Neural progenitor cell (in vitro differentiated cells): ENCODE measurements around the gene ZIM2. TPM values are rescaled to one million over a fixed set of nuclear protein-coding genes. Genes with fewer than 3 reads are reported as not detected.

Experiments
- DNase-seq: peaks from one replicate; pipeline ENCODE4 v3.0.0-alpha.2; 2016; ENCODE audit warnings: low spot score
- H2AFZ ChIP-seq: fragments of 200-600 bp; sonication (generic); replicated peaks from 2 replicates; pipeline ENCODE4 v1.6.1; 2016; ENCODE audit warnings: antibody characterized with exemption
- H3F3A ChIP-seq: fragments of 200-600 bp; sonication (generic); 2 replicates; pipeline ENCODE4 v1.6.1; 2016; ENCODE audit warnings: antibody characterized with exemption, low read depth
- H3K27ac ChIP-seq: fragments of 200-600 bp; sonication (generic); 2 replicates; pipeline ENCODE4 v1.5.1; 2016; ENCODE audit warnings: mild to moderate bottlenecking
- H3K27me3 ChIP-seq: fragments of 200-600 bp; sonication (generic); 2 replicates; pipeline ENCODE4 v1.6.1; 2016; ENCODE audit warnings: mild to moderate bottlenecking, moderate library complexity
- H3K36me3 ChIP-seq: fragments of 200-600 bp; sonication (generic); 2 replicates; pipeline ENCODE4 v1.5.1; 2016
- H3K4me1 ChIP-seq: fragments of 200-600 bp; sonication (generic); 2 replicates; pipeline ENCODE4 v1.6.1; 2016; ENCODE audit warnings: mixed run types
- H3K4me2 ChIP-seq: fragments of 200-600 bp; sonication (generic); 2 replicates; pipeline ENCODE4 v1.6.1; 2016
- H3K4me3 ChIP-seq: fragments of 200-600 bp; sonication (generic); 2 replicates; pipeline ENCODE4 v1.5.1; 2016
- H3K79me2 ChIP-seq: fragments of 200-600 bp; sonication (generic); 2 replicates; pipeline ENCODE4 v1.6.1; 2016; ENCODE audit warnings: low read depth
- H3K9ac ChIP-seq: fragments of 200-600 bp; sonication (generic); 2 replicates; pipeline ENCODE4 v1.6.1; 2016
- H3K9me3 ChIP-seq: fragments of 200-600 bp; sonication (generic); 2 replicates; pipeline ENCODE4 v1.5.1; 2016; ENCODE audit warnings: low read depth
- H4K20me1 ChIP-seq: fragments of 200-600 bp; sonication (generic); 2 replicates; pipeline ENCODE4 v1.6.1; 2016; ENCODE audit warnings: low read depth
- H3K27ac Mint-ChIP-seq: 3 replicates; pipeline ENCODE4 v1.8.0; 2021; ENCODE audit warnings: mixed read lengths
- H3K27me3 Mint-ChIP-seq: 2 replicates; pipeline ENCODE4 v1.8.0; 2022; ENCODE audit warnings: low read depth, mild to moderate bottlenecking, inconsistent platforms, moderate library complexity, mixed read lengths; ENCODE audit not compliant: insufficient read depth
- H3K36me3 Mint-ChIP-seq: 3 replicates; pipeline ENCODE4 v1.8.0; 2021; ENCODE audit warnings: mixed read lengths
- H3K4me1 Mint-ChIP-seq: 3 replicates; pipeline ENCODE4 v1.8.0; 2021; ENCODE audit warnings: mixed read lengths
- H3K4me3 Mint-ChIP-seq: 3 replicates; pipeline ENCODE4 v1.8.0; 2021; ENCODE audit warnings: mild to moderate bottlenecking, moderate library complexity, mixed read lengths
- H3K9me3 Mint-ChIP-seq: 3 replicates; pipeline ENCODE4 v1.8.0; 2020; ENCODE audit warnings: mixed read lengths
- CTCF ChIP-seq: fragments of 200-600 bp; sonication (generic); IDR thresholded peaks from 2 replicates; pipeline ENCODE4 v1.5.1; 2017; ENCODE audit warnings: antibody characterized with exemption, mild to moderate bottlenecking
- EZH2 ChIP-seq: fragments of 200-600 bp; sonication (generic); IDR thresholded peaks from 2 replicates; pipeline ENCODE4 v1.6.1; 2017; ENCODE audit warnings: antibody characterized with exemption, mild to moderate bottlenecking, moderate library complexity
- EZH2phosphoT487 ChIP-seq: fragments of 200-600 bp; sonication (generic); IDR thresholded peaks from 2 replicates; pipeline ENCODE4 v1.6.1; 2017; ENCODE audit warnings: antibody characterized with exemption
- total RNA-seq: library from RNA; depleted of rRNA; stranded (reverse); fragments of >200 nt; gene quantifications from 2 replicates; pipeline ENCODE4 v1.2.3, GENCODE V29; 2015; ENCODE audit warnings: low replicate concordance

The ZIM2 gene
- total RNA-seq, 1 donor from 2014 or later, result not detected

- Histone ChIP-seq H3K27ac (no peak overlapping the region), H3K4me1 (no peaks in the 10 kb centered on the region), H3K9ac (no peak overlapping the region), H3K4me3 (no peak overlapping the region), H4K20me1 (no peaks in the 10 kb centered on the region), H3K27me3 (no peaks in the 10 kb centered on the region), H3K79me2 (no peaks in the 10 kb centered on the region), H2AFZ (no peak overlapping the region), H3K9me3 (peaks cover 11% of the 10 kb centered on the region), H3K36me3 (no peaks in the 10 kb centered on the region), H3K4me2 (no peak overlapping the region), H3F3A (no peaks in the 10 kb centered on the region)
- Mint-ChIP-seq H3K4me1 (no peaks in the 10 kb centered on the region), H3K9me3 (peaks cover 67% of the 10 kb centered on the region), H3K27ac (no peak overlapping the region), H3K36me3 (peaks cover 2% of the 10 kb centered on the region), H3K27me3 (peaks cover 3% of the 10 kb centered on the region), H3K4me3 (no peak overlapping the region)
- no peak for DNase-seq
- TF ChIP-seq EZH2 (no peak), CTCF (no peak), EZH2phosphoT487 (no peak)
These were observed 2.3 kb downstream of the ZIM2 start for GRCh38 chr19:56838024-56838908.

- no peak overlapping the region for H3K27ac Mint-ChIP-seq
- Histone ChIP-seq H2AFZ (no peak overlapping the region), H3K4me2 (no peak overlapping the region)
These were observed 3.0 kb downstream of the ZIM2 start for GRCh38 chr19:56837492-56838023.

GRCh38 chr19:56837004-56837403, 3.5 kb downstream of the ZIM2 start:
- Mint-ChIP-seq H3K27me3 (peaks cover 3% of the 10 kb centered on the region), H3K4me1 (no peaks in the 10 kb centered on the region), H3K9me3 (peaks cover 75% of the 10 kb centered on the region), H3K27ac (no peak overlapping the region), H3K4me3 (no peak overlapping the region), H3K36me3 (peaks cover 2% of the 10 kb centered on the region)
- TF ChIP-seq CTCF, result no peak
- TF ChIP-seq EZH2, result no peak
- TF ChIP-seq EZH2phosphoT487, result no peak
- Histone ChIP-seq H3K9ac (no peak overlapping the region), H3K79me2 (no peaks in the 10 kb centered on the region), H3F3A (no peaks in the 10 kb centered on the region), H3K4me2 (no peak overlapping the region), H3K9me3 (peaks cover 10% of the 10 kb centered on the region), H3K4me1 (no peaks in the 10 kb centered on the region), H3K27ac (no peak overlapping the region), H3K36me3 (no peaks in the 10 kb centered on the region), H2AFZ (no peak overlapping the region), H3K27me3 (no peaks in the 10 kb centered on the region), H3K4me3 (no peak overlapping the region), H4K20me1 (no peaks in the 10 kb centered on the region)
- no peak for DNase-seq

More at GRCh38 chr19:56837492-56838023, 3.0 kb downstream of the ZIM2 start:
- TF ChIP-seq EZH2phosphoT487, result no peak
- TF ChIP-seq EZH2, result no peak
- no peak for TF ChIP-seq CTCF
- Histone ChIP-seq H3F3A (no peaks in the 10 kb centered on the region), H4K20me1 (no peaks in the 10 kb centered on the region), H3K27ac (no peak overlapping the region), H3K4me1 (no peaks in the 10 kb centered on the region), H3K36me3 (no peaks in the 10 kb centered on the region), H3K9me3 (peaks cover 10% of the 10 kb centered on the region), H3K4me3 (no peak overlapping the region), H3K27me3 (no peaks in the 10 kb centered on the region), H3K79me2 (no peaks in the 10 kb centered on the region), H3K9ac (no peak overlapping the region)
- Mint-ChIP-seq H3K27me3 (peaks cover 3% of the 10 kb centered on the region), H3K4me1 (no peaks in the 10 kb centered on the region), H3K36me3 (peaks cover 2% of the 10 kb centered on the region), H3K4me3 (peak overlapping the region; percentile 35), H3K9me3 (peaks cover 71% of the 10 kb centered on the region)
- no peak for DNase-seq
